ENCODE results near the gene SH3PXD2A.
"Not testable (repeated sequence)": the region's sequence is repeated elsewhere in the genome, so short reads cannot be mapped to it uniquely, and the experiment has no call there.

Gene SH3PXD2A

DNA sequence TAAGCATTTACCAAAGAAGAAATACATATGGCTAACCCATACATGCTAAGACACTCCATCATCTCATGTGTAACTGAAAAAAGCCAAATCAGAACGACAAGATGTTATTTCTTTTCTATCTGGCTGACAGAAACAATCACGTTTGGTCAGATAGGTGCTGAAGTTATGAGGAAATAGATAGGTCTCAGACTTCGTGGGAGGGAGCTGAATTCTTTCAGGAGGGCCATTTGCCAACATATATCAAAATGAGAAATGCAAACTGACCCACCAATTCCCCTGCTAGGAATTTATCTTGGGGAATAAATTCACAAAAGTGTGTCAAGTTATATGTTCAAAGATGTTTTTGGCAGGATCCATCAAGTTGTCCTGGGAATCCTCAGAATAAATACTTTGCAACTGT, 32.6 kb downstream of the SH3PXD2A start:
- WGBS (ENCODE audit: insufficient coverage, insufficient read length), result no CpG with 5 or more reads among the region's 3 CpGs
- Histone ChIP-seq H3K36me3 (ENCODE audit: control insufficient read depth, insufficient read depth, low read length) (no peaks in the 10 kb centered on the region), H3K4me3 (ENCODE audit: low read length) (no peak overlapping the region), H3K27ac (ENCODE audit: low read length) (no peak overlapping the region), H3K4me1 (ENCODE audit: control insufficient read depth, insufficient read depth, low read length) (no peaks in the 10 kb centered on the region; the same call in 1 of the 2 replicates), H3K27me3 (ENCODE audit: control insufficient read depth, insufficient read depth, low read length) (no peaks in the 10 kb centered on the region), H3K9me3 (ENCODE audit: control insufficient read depth, insufficient read depth, low read length) (no peaks in the 10 kb centered on the region)
- no peak for DNase-seq (ENCODE audit: low read depth, low spot score)

GRCh38 chr10:103822107-103822716, 33.2 kb downstream of the SH3PXD2A start:
- H3K27me3 ChIP-seq (ENCODE audit: control insufficient read depth, insufficient read depth, low read length), result no peaks in the 10 kb centered on the region
- H3K4me1 ChIP-seq (ENCODE audit: control insufficient read depth, insufficient read depth, low read length), result no peaks in the 10 kb centered on the region; the same call in 1 of the 2 replicates
- H3K36me3 ChIP-seq (ENCODE audit: control insufficient read depth, insufficient read depth, low read length), result no peaks in the 10 kb centered on the region
- WGBS (ENCODE audit: insufficient coverage, insufficient read length), result no CpG with 5 or more reads among the region's 5 CpGs
- no peak overlapping the region for H3K4me3 ChIP-seq (ENCODE audit: low read length)
- H3K9me3 ChIP-seq (ENCODE audit: control insufficient read depth, insufficient read depth, low read length), result no peaks in the 10 kb centered on the region
- DNase-seq (ENCODE audit: low read depth, low spot score), result no peak
- H3K27ac ChIP-seq (ENCODE audit: low read length), result no peak overlapping the region

DNA sequence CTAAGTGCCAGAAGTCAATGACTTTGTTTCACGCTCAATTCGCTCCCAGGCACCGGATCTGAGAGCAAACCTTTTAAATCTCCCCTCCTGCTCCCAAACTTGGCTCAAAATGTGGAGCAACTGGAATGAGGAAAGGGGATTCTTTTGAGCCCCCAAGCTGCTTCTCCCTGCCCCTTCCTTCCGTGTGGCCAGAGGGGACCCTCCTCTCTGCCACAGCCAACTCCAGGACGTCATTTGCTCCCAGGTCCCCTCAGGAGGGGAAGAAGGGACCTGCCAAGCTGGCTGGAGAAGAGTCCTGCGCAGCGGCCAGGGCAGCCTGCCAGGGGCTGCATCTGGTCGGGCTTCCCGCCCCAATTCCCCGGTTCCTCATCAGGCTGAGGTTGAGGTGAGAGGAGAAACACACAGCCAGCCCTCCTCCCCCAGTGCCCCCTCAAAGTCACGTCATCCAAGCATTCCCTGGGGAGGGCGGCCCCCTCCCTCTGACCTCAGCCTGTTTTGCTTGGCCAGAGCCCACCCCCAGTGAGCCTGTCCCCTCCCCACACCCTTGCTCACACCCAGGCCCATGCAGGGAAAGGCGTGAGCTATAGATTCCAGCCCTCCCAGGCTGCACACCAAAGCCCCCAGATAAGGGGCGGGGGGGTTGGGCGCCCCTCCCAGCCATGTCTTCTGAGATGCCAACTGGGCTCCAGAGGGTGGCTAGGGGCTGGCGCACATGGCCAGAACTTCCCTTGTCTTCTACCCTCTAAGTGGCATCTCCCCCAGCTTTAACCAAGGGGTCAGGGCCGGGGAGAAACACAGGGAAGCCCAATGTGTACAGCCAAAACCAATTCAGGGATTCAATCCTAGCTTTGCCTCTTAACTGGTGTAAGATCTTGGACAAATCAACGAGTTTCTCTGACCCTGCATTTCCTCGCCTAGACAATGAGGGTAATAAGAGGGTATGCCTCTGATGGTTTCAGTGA, 35.0 kb downstream of the SH3PXD2A start:
- Histone ChIP-seq H3K36me3 (ENCODE audit: control insufficient read depth, insufficient read depth, low read length) (no peaks in the 10 kb centered on the region), H3K4me1 (ENCODE audit: control insufficient read depth, insufficient read depth, low read length) (no peaks in the 10 kb centered on the region; the same call in 1 of the 2 replicates), H3K9me3 (ENCODE audit: control insufficient read depth, insufficient read depth, low read length) (no peaks in the 10 kb centered on the region), H3K27ac (ENCODE audit: low read length) (no peak overlapping the region), H3K27me3 (ENCODE audit: control insufficient read depth, insufficient read depth, low read length) (no peaks in the 10 kb centered on the region), H3K4me3 (ENCODE audit: low read length) (no peak overlapping the region)
- no peak for DNase-seq (ENCODE audit: low read depth, low spot score)
- no CpG with 5 or more reads among the region's 19 CpGs for WGBS (ENCODE audit: insufficient coverage, insufficient read length)

DNA sequence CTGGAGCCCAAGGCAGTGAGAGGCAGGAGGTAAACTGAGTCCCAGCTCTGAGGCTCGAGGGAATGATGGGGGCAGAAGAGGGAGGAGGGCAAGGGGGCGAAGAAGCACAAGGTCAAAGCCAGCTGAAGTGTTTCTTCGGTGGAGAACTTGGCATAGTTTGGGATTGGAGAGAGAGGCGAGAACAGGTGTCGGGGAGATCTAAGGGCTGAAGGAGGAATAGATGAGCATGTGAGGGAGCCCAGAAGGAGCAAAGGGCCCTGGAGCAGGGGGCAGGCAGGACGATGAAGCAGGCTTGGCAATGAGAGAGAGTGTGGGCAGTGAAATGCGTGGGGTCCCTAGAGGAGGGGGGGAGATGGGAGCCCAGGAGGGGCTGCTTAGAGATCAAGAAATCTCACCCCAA, 35.9 kb downstream of the SH3PXD2A start:
- no CpG with 5 or more reads among the region's 7 CpGs for WGBS (ENCODE audit: insufficient coverage, insufficient read length)
- Histone ChIP-seq H3K4me1 (ENCODE audit: control insufficient read depth, insufficient read depth, low read length) (no peaks in the 10 kb centered on the region; the same call in 1 of the 2 replicates), H3K36me3 (ENCODE audit: control insufficient read depth, insufficient read depth, low read length) (no peaks in the 10 kb centered on the region), H3K27me3 (ENCODE audit: control insufficient read depth, insufficient read depth, low read length) (no peaks in the 10 kb centered on the region), H3K4me3 (ENCODE audit: low read length) (no peak overlapping the region), H3K27ac (ENCODE audit: low read length) (no peak overlapping the region), H3K9me3 (ENCODE audit: control insufficient read depth, insufficient read depth, low read length) (no peaks in the 10 kb centered on the region)
- no peak for DNase-seq (ENCODE audit: low read depth, low spot score)

GRCh38 chr10:103818765-103819374, 36.5 kb downstream of the SH3PXD2A start:
- Histone ChIP-seq H3K4me1 (ENCODE audit: control insufficient read depth, insufficient read depth, low read length) (no peaks in the 10 kb centered on the region; the same call in 1 of the 2 replicates), H3K27me3 (ENCODE audit: control insufficient read depth, insufficient read depth, low read length) (no peaks in the 10 kb centered on the region), H3K4me3 (ENCODE audit: low read length) (no peak overlapping the region), H3K9me3 (ENCODE audit: control insufficient read depth, insufficient read depth, low read length) (no peaks in the 10 kb centered on the region), H3K27ac (ENCODE audit: low read length) (no peak overlapping the region), H3K36me3 (ENCODE audit: control insufficient read depth, insufficient read depth, low read length) (no peaks in the 10 kb centered on the region)
- no CpG with 5 or more reads among the region's 6 CpGs for WGBS (ENCODE audit: insufficient coverage, insufficient read length)
- DNase-seq (ENCODE audit: low read depth, low spot score), result no peak

DNA sequence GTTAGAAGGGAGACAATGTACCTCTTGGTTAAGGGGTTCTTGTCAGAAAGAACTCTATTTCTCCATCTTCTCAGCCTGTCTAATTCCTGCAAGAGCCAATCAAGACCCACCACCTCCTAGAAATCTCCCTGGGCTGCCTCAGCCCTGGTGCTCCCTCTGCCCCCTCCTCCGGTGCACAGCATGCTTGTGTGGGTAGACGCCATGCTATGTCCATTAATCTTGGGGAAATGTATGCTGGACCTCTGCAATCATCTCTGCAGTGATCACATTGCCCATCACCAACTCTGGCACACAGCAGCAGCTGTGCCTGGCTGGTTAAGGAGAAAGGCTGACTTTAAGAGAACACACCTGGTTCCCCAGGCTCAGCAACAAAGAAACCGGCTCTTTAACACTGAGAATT, 37.3 kb downstream of the SH3PXD2A start:
- no peaks in the 10 kb centered on the region for H3K27me3 ChIP-seq (ENCODE audit: control insufficient read depth, insufficient read depth, low read length)
- DNase-seq (ENCODE audit: low read depth, low spot score), result no peak
- no peaks in the 10 kb centered on the region for H3K36me3 ChIP-seq (ENCODE audit: control insufficient read depth, insufficient read depth, low read length)
- H3K27ac ChIP-seq (ENCODE audit: low read length), result no peak overlapping the region
- no peaks in the 10 kb centered on the region; the same call in 1 of the 2 replicates for H3K4me1 ChIP-seq (ENCODE audit: control insufficient read depth, insufficient read depth, low read length)
- H3K9me3 ChIP-seq (ENCODE audit: control insufficient read depth, insufficient read depth, low read length), result no peaks in the 10 kb centered on the region
- no peak overlapping the region for H3K4me3 ChIP-seq (ENCODE audit: low read length)
- WGBS (ENCODE audit: insufficient coverage, insufficient read length), result no CpG with 5 or more reads among the region's 3 CpGs

DNA sequence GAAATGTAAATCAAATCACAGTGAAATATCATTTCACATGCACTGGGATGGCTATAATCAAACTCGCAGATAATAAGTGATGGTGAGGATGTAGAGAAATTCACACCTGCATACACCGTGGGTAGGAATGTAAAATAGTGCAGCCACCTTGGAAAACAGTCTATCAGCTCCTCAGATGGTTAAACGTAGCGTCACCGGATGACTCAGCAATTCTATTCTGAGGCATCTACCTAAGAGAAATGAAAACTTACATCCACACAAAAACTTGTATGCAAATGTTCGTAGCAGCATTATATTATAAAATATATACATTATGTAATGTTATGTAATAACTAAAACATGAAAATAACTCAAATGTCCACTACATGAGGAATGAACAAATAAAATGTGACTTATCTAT, 38.9 kb downstream of the SH3PXD2A start:
- Histone ChIP-seq H3K27me3 (ENCODE audit: control insufficient read depth, insufficient read depth, low read length) (no peaks in the 10 kb centered on the region), H3K4me3 (ENCODE audit: low read length) (no peak overlapping the region), H3K27ac (ENCODE audit: low read length) (no peak overlapping the region), H3K9me3 (ENCODE audit: control insufficient read depth, insufficient read depth, low read length) (no peaks in the 10 kb centered on the region), H3K36me3 (ENCODE audit: control insufficient read depth, insufficient read depth, low read length) (no peaks in the 10 kb centered on the region), H3K4me1 (ENCODE audit: control insufficient read depth, insufficient read depth, low read length) (no peaks in the 10 kb centered on the region; the same call in 1 of the 2 replicates)
- DNase-seq (ENCODE audit: low read depth, low spot score), result no peak
- no CpG with 5 or more reads among the region's 6 CpGs for WGBS (ENCODE audit: insufficient coverage, insufficient read length)

DNA sequence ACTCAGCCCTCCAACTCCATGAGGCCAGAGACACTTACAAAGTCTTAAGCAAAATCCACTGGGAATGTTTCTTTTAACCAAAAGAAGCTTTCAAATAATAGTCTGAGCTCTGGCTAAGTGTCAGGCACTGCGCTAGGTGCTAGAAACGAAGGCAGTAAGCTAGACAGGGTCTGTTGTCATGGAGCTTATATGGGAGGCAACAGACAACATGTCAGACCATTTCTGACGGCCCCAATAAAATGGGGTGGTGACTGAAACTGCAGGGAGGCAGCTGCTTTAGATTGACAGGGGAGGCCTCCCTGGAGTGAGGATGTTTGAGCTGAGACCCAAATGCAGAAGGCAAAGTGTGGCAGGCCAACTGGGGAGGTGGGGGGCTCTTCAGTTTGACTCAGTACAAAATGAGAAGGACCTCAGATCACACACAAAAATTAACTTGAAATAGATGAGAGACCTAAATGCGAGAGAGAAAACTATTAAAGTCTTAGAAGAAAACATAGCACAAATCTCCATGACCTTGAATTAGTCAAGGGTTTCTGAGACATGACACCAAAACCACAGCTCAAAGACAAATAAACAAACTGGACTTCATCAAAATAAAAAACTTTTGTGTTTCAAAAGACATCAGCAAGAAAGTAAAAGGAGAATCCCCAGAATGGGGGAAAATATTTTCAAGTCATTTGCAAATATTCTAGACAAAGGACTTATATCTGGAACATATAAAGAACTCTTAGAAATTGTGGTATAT, 40.6 kb downstream of the SH3PXD2A start:
- Histone ChIP-seq H3K4me1 (ENCODE audit: control insufficient read depth, insufficient read depth, low read length) (no peaks in the 10 kb centered on the region), H3K9me3 (ENCODE audit: control insufficient read depth, insufficient read depth, low read length) (no peaks in the 10 kb centered on the region), H3K4me3 (ENCODE audit: low read length) (no peak overlapping the region), H3K27ac (ENCODE audit: low read length) (no peak overlapping the region), H3K27me3 (ENCODE audit: control insufficient read depth, insufficient read depth, low read length) (no peaks in the 10 kb centered on the region), H3K36me3 (ENCODE audit: control insufficient read depth, insufficient read depth, low read length) (no peaks in the 10 kb centered on the region)
- WGBS (ENCODE audit: insufficient coverage, insufficient read length), result no CpG with 5 or more reads among the region's 4 CpGs
- no peak for DNase-seq (ENCODE audit: low read depth, low spot score)

GRCh38 chr10:103814105-103814504, 41.3 kb downstream of the SH3PXD2A start:
- Histone ChIP-seq H3K9me3 (ENCODE audit: control insufficient read depth, insufficient read depth, low read length) (no peaks in the 10 kb centered on the region), H3K4me1 (ENCODE audit: control insufficient read depth, insufficient read depth, low read length) (no peaks in the 10 kb centered on the region), H3K27ac (ENCODE audit: low read length) (no peak overlapping the region), H3K36me3 (ENCODE audit: control insufficient read depth, insufficient read depth, low read length) (no peaks in the 10 kb centered on the region), H3K4me3 (ENCODE audit: low read length) (no peak overlapping the region), H3K27me3 (ENCODE audit: control insufficient read depth, insufficient read depth, low read length) (no peaks in the 10 kb centered on the region)
- WGBS (ENCODE audit: insufficient coverage, insufficient read length), result no CpG with 5 or more reads among the region's 7 CpGs
- DNase-seq (ENCODE audit: low read depth, low spot score), result no peak

- H3K36me3 ChIP-seq (ENCODE audit: control insufficient read depth, insufficient read depth, low read length); H3K9me3 ChIP-seq (ENCODE audit: control insufficient read depth, insufficient read depth, low read length); H3K4me1 ChIP-seq (ENCODE audit: control insufficient read depth, insufficient read depth, low read length); H3K27ac ChIP-seq (ENCODE audit: low read length); DNase-seq (ENCODE audit: low read depth, low spot score); H3K4me3 ChIP-seq (ENCODE audit: low read length); H3K27me3 ChIP-seq (ENCODE audit: control insufficient read depth, insufficient read depth, low read length): not testable (repeated sequence)
- no CpG with 5 or more reads among the region's 4 CpGs for WGBS (ENCODE audit: insufficient coverage, insufficient read length)
These were observed 42.1 kb downstream of the SH3PXD2A start for GRCh38 chr10:103813312-103813711.

All from iPS DF 6.9 (cell line).